Hepatocyte (in vitro differentiated cells): ENCODE measurements around the gene PRM2. TPM values are rescaled to one million over a fixed set of nuclear protein-coding genes. Genes with fewer than 3 reads are reported as not detected.

Source experiments
- DNase-seq: peaks from one replicate; pipeline ENCODE4 v3.0.0-alpha.2; 2016; ENCODE audit warnings: low spot score
- H2AFZ ChIP-seq: fragments of 200-600 bp; sonication (generic); 2 replicates; pipeline ENCODE4 v1.6.0; 2016; ENCODE audit warnings: antibody characterized with exemption, mild to moderate bottlenecking
- H3K27ac ChIP-seq: fragments of 200-600 bp; sonication (generic); 2 replicates; pipeline ENCODE4 v1.5.1; 2016; ENCODE audit warnings: mild to moderate bottlenecking
- H3K27me3 ChIP-seq: fragments of 200-600 bp; sonication (generic); 2 replicates; pipeline ENCODE4 v1.6.1; 2016
- H3K36me3 ChIP-seq: fragments of 200-600 bp; sonication (generic); replicated peaks from 2 replicates; pipeline ENCODE4 v1.5.1; 2016; ENCODE audit warnings: low read depth; ENCODE audit not compliant: insufficient read depth
- H3K4me1 ChIP-seq: fragments of 200-600 bp; sonication (generic); 2 replicates; pipeline ENCODE4 v1.5.1; 2016; ENCODE audit warnings: mild to moderate bottlenecking, moderate library complexity; ENCODE audit not compliant: insufficient read depth
- H3K4me2 ChIP-seq: fragments of 200-600 bp; sonication (generic); 2 replicates; pipeline ENCODE4 v1.6.0; 2016
- H3K4me3 ChIP-seq: fragments of 200-600 bp; sonication (generic); 2 replicates; pipeline ENCODE4 v1.5.1; 2016; ENCODE audit warnings: mild to moderate bottlenecking
- H3K79me2 ChIP-seq: fragments of 200-600 bp; sonication (generic); 2 replicates; pipeline ENCODE4 v1.6.0; 2017; ENCODE audit warnings: mild to moderate bottlenecking
- H3K9me2 ChIP-seq: fragments of 200-600 bp; sonication (generic); replicated peaks from 2 replicates; pipeline ENCODE4 v1.6.0; 2017; ENCODE audit warnings: mild to moderate bottlenecking; ENCODE audit not compliant: insufficient read depth
- H3K9me3 ChIP-seq: fragments of 200-600 bp; sonication (generic); 2 replicates; pipeline ENCODE4 v1.5.1; 2016; ENCODE audit warnings: low read depth, mild to moderate bottlenecking
- H4K20me1 ChIP-seq: fragments of 200-600 bp; sonication (generic); 2 replicates; pipeline ENCODE4 v1.6.0; 2016; ENCODE audit warnings: mild to moderate bottlenecking; ENCODE audit not compliant: insufficient read depth, poor library complexity, severe bottlenecking
- CTCF ChIP-seq: fragments of 200-600 bp; sonication (generic); IDR thresholded peaks from 2 replicates; pipeline ENCODE4 v1.5.1; 2016; ENCODE audit warnings: antibody characterized with exemption, mild to moderate bottlenecking; ENCODE audit not compliant: poor library complexity
- EZH2 ChIP-seq: fragments of 200-600 bp; sonication (generic); IDR thresholded peaks from 2 replicates; pipeline ENCODE4 v1.6.1; 2016; ENCODE audit warnings: antibody characterized with exemption, mild to moderate bottlenecking, borderline replicate concordance
- EZH2phosphoT487 ChIP-seq: fragments of 200-600 bp; sonication (generic); IDR thresholded peaks from one replicate; pipeline ENCODE4 v1.6.1; 2018; ENCODE audit warnings: antibody characterized with exemption, mild to moderate bottlenecking, low read depth, moderate library complexity; ENCODE audit not compliant: unreplicated experiment, severe bottlenecking
- WGBS: methylation state at CpG from one replicate; pipeline ENCODE4 v1.1.6; 2016; ENCODE audit warnings: low lambda C conversion rate; ENCODE audit errors: missing lambda C conversion rate; 5-methylcytosine and 5-hydroxymethylcytosine counted together
- polyA plus RNA-seq: library from polyadenylated mRNA; unstranded; fragments of >200 nt; fragmentation: Nextera tagmentation; extraction: Ambion mirVana; gene quantifications from 2 replicates; pipeline ENCODE4 v1.2.1, GENCODE V29; 2016
- total RNA-seq: library from RNA; depleted of rRNA; stranded (reverse); fragments of >200 nt; gene quantifications from 2 replicates; pipeline ENCODE4 v1.2.3, GENCODE V29; 2014

Gene PRM2
- total and polyA plus RNA-seq, 2 experiments from 2014 or later, result not detected

GRCh38 chr16:11322823-11323222 is 46.5 kb upstream of the PRM2 start:
- Histone ChIP-seq H3K27ac (no peak overlapping the region), H3K4me2 (no peak overlapping the region), H3K36me3 (no peaks in the 10 kb centered on the region), H3K9me3 (no peaks in the 10 kb centered on the region), H3K4me1 (no peaks in the 10 kb centered on the region), H4K20me1 (no peaks in the 10 kb centered on the region), H3K4me3 (no peak overlapping the region), H3K27me3 (no peaks in the 10 kb centered on the region), H3K79me2 (no peaks in the 10 kb centered on the region), H3K9me2 (no peaks in the 10 kb centered on the region), H2AFZ (no peak overlapping the region)
- no peak for DNase-seq
- TF ChIP-seq CTCF (no peak), EZH2phosphoT487 (no peak), EZH2 (no peak)
- 77% methylated on average over 3 of the region's 3 CpGs for WGBS

DNA sequence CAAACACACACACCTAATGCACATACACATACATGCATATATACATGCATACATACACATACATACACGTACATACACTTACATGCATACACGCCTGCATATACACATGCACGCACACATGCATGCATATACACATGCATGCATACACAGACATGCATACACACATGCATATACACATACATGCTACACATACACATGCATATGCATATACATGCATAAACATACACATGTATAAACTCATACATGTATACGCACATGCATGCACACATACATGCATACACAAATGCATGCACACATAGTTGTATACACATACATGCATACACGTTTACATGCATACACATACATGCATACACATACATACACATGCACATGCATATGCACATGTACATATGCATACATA is 45.4 kb upstream of the PRM2 start:
- H4K20me1 ChIP-seq, result no peaks in the 10 kb centered on the region
- no peaks in the 10 kb centered on the region for H3K9me3 ChIP-seq
- H3K79me2 ChIP-seq, result no peaks in the 10 kb centered on the region
- no peaks in the 10 kb centered on the region for H3K36me3 ChIP-seq
- no peaks in the 10 kb centered on the region for H3K9me2 ChIP-seq
- H3K4me1 ChIP-seq, result no peaks in the 10 kb centered on the region
- no peak for DNase-seq
- no peaks in the 10 kb centered on the region for H3K27me3 ChIP-seq
- H3K4me2 ChIP-seq, result no peak overlapping the region
- 53% methylated on average over 5 of the region's 5 CpGs for WGBS
- H2AFZ ChIP-seq, result no peak overlapping the region
- no peak overlapping the region for H3K4me3 ChIP-seq
- no peak overlapping the region for H3K27ac ChIP-seq
- TF ChIP-seq CTCF (no peak), EZH2 (no peak), EZH2phosphoT487 (no peak)

GRCh38 chr16:11320170-11320569 is 43.9 kb upstream of the PRM2 start:
- no peaks in the 10 kb centered on the region for H3K27me3 ChIP-seq
- no peak for DNase-seq
- H3K36me3 ChIP-seq, result no peaks in the 10 kb centered on the region
- H3K9me3 ChIP-seq, result no peaks in the 10 kb centered on the region
- H4K20me1 ChIP-seq, result no peaks in the 10 kb centered on the region
- H2AFZ ChIP-seq, result no peak overlapping the region
- H3K27ac ChIP-seq, result no peak overlapping the region
- no peaks in the 10 kb centered on the region for H3K79me2 ChIP-seq
- TF ChIP-seq CTCF (no peak), EZH2 (no peak), EZH2phosphoT487 (no peak)
- H3K4me3 ChIP-seq, result no peak overlapping the region
- WGBS, result 72% methylated on average over 10 of the region's 10 CpGs
- H3K4me1 ChIP-seq, result peaks cover 7% of the 10 kb centered on the region
- no peaks in the 10 kb centered on the region for H3K9me2 ChIP-seq
- no peak overlapping the region for H3K4me2 ChIP-seq
